Measurements from ENCODE around the gene OR8B3. TPM values are rescaled to one million over a fixed set of nuclear protein-coding genes. Genes with fewer than 3 reads are reported as not detected.

OR8B3 gene
- total and polyA plus RNA-seq, 3 donors from 2014 or later: 0.53 TPM; not detected in 2

DNA sequence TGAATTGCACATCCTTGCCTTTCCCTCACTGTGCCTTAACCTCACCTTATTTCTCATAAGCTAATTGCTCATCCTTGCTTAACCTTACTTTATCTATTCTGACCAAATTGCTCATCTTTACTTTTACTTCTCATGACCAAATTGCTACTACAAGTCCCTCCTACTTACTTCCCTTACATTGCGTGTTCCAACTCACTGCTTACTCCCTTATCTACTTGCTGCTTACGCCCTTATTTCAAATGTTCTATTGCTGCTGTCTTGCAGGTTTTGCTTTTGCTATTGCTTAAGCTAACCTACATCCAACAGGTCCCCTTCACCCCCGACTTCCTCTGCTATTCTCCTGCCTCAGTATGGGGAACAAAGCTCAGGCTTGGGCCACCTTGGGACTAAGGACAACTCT lies 22.5 kb downstream of the OR8B3 start:
- no peaks in the 10 kb centered on the region for H3K27me3 ChIP-seq
- no peaks in the 10 kb centered on the region for H3K4me1 ChIP-seq
- no peaks in the 10 kb centered on the region for H3K36me3 ChIP-seq (ENCODE audit: low read depth, missing control alignments)
- TF ChIP-seq POLR2A (IDR thresholded peaks at IDR 0.05): no peak
- TF ChIP-seq, protein P1, sequence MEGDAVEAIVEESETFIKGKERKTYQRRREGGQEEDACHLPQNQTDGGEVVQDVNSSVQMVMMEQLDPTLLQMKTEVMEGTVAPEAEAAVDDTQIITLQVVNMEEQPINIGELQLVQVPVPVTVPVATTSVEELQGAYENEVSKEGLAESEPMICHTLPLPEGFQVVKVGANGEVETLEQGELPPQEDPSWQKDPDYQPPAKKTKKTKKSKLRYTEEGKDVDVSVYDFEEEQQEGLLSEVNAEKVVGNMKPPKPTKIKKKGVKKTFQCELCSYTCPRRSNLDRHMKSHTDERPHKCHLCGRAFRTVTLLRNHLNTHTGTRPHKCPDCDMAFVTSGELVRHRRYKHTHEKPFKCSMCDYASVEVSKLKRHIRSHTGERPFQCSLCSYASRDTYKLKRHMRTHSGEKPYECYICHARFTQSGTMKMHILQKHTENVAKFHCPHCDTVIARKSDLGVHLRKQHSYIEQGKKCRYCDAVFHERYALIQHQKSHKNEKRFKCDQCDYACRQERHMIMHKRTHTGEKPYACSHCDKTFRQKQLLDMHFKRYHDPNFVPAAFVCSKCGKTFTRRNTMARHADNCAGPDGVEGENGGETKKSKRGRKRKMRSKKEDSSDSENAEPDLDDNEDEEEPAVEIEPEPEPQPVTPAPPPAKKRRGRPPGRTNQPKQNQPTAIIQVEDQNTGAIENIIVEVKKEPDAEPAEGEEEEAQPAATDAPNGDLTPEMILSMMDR (IDR thresholded peaks at IDR 0.05): no peak
- WGBS, 2 donors: 53 to 62% methylated on average over 3 of the region's 3 CpGs
- H3K4me3 ChIP-seq: no peak overlapping the region
- intact Hi-C loops (cut with DNase I; ENCODE audit: low total_unique reads): no loop called here
- no peak overlapping the region for H3K27ac ChIP-seq
- no peak for DNase-seq
- H3K9me3 ChIP-seq: no peaks in the 10 kb centered on the region

DNA sequence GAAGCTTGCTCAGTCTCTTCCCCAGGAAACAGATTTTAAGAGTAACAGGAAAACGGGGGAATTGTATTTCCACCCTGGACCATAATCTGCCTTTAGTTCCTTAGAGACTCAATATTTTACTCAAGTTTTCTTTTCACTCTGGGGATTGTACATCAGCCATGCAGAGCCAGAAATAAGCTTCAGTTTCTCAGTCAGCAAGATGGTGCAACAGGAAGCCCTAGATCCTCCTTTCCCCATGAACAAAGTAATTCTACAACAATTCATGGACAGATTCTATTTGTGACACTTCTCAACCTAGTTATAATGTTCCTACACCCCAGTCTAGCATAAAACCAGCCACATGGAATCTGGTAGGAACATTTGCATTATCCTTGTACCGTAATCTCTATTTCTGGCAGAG lies 39.3 kb downstream of the OR8B3 start:
- TF ChIP-seq, protein P1 (IDR thresholded peaks at IDR 0.05): no peak
- TF ChIP-seq POLR2A (IDR thresholded peaks at IDR 0.05): no peak
- H3K9me3 ChIP-seq: no peaks in the 10 kb centered on the region
- H3K36me3 ChIP-seq (ENCODE audit: low read depth, missing control alignments): no peaks in the 10 kb centered on the region
- no peaks in the 10 kb centered on the region for H3K27me3 ChIP-seq
- no peak overlapping the region for H3K4me3 ChIP-seq
- H3K27ac ChIP-seq: no peak overlapping the region
- intact Hi-C loops (cut with DNase I; ENCODE audit: low total_unique reads): no loop called here
- DNase-seq: no peak
- 45 to 62% methylated on average over 2 of the region's 2 CpGs for WGBS, 2 donors
- H3K4me1 ChIP-seq: no peaks in the 10 kb centered on the region

DNA sequence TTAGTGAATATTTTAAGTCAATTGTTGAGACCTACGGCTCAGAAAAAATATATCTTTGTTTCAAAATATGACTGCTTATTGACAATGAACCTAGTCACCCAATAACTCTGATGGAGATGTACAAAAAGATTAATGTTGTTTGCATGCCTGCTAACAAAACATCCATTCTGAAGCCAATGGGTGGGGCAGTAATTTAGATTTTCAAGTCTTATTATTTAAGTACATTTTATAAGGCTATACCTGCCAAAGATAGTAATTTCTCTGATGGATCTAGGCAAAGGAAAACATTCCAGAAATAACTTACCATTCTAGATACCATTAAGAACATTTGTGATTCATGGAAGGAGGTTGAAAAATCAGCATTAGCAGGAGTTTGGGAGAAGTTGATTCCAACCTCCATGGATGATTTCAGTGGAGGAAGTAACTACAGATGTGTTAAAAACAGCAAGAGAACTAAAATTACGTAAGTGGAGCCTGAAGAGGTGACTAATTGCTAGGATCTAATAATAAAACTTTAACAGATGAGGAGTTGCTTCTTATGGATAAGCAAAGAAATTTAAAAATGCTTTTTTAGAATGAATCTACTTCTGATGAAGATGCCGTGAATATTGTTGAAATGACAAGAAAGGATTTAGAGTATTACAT lies 52.4 kb downstream of the OR8B3 start:
- no peak for DNase-seq
- TF ChIP-seq POLR2A (IDR thresholded peaks at IDR 0.05): no peak
- TF ChIP-seq, protein P1 (IDR thresholded peaks at IDR 0.05): no peak
- H3K27me3 ChIP-seq: no peaks in the 10 kb centered on the region
- H3K9me3 ChIP-seq: no peaks in the 10 kb centered on the region
- no peak overlapping the region for H3K4me3 ChIP-seq
- H3K4me1 ChIP-seq: no peaks in the 10 kb centered on the region
- intact Hi-C loops (cut with DNase I; ENCODE audit: low total_unique reads): no loop called here
- WGBS, 2 donors: 42 to 74% methylated on average over 3 of the region's 3 CpGs
- H3K36me3 ChIP-seq (ENCODE audit: low read depth, missing control alignments): no peaks in the 10 kb centered on the region
- H3K27ac ChIP-seq: no peak overlapping the region

Other genes with a start within 250 kb of the OR8B3 start
- gene OR10D3, start 215.7 kb downstream of the OR8B3 start, total RNA-seq: 1 to 10 TPM; 1.5 to 1.6 TPM
- gene OR10D3, start 215.7 kb downstream of the OR8B3 start, polyA plus RNA-seq (ENCODE audit: insufficient read depth, low read depth, low replicate concordance): not detected
- 1 to 10 TPM; 1.2 to 2.6 TPM for gene OR8G1, start 157.9 kb downstream of the OR8B3 start, total RNA-seq
- 0.29 TPM for gene OR8G1, start 157.9 kb downstream of the OR8B3 start, polyA plus RNA-seq (ENCODE audit: insufficient read depth, low read depth, low replicate concordance)
- gene OR8G5, start 142.6 kb downstream of the OR8B3 start, total RNA-seq: 1 to 10 TPM; 2.5 to 4.5 TPM
- 5.7 TPM for gene OR8G5, start 142.6 kb downstream of the OR8B3 start, polyA plus RNA-seq (ENCODE audit: insufficient read depth, low read depth, low replicate concordance)
- gene OR8D1, start 85.1 kb downstream of the OR8B3 start, total RNA-seq: not detected
- gene OR8D1, start 85.1 kb downstream of the OR8B3 start, polyA plus RNA-seq (ENCODE audit: insufficient read depth, low read depth, low replicate concordance): not detected
- not detected for gene OR8D2, start 78.8 kb downstream of the OR8B3 start, total RNA-seq
- not detected for gene OR8D2, start 78.8 kb downstream of the OR8B3 start, polyA plus RNA-seq (ENCODE audit: insufficient read depth, low read depth, low replicate concordance)
- not detected for gene OR8B2, start 14.5 kb downstream of the OR8B3 start, total RNA-seq
- 1.0 TPM for gene OR8B2, start 14.5 kb downstream of the OR8B3 start, polyA plus RNA-seq (ENCODE audit: insufficient read depth, low read depth, low replicate concordance)
- gene OR8B4, start 25.8 kb upstream of the OR8B3 start, total RNA-seq: not detected
- gene OR8B4, start 25.8 kb upstream of the OR8B3 start, polyA plus RNA-seq (ENCODE audit: insufficient read depth, low read depth, low replicate concordance): not detected
- not detected for gene OR8B8, start 46.7 kb upstream of the OR8B3 start, total RNA-seq
- not detected for gene OR8B8, start 46.7 kb upstream of the OR8B3 start, polyA plus RNA-seq (ENCODE audit: insufficient read depth, low read depth, low replicate concordance)
- not detected for gene OR8B12, start 144.6 kb upstream of the OR8B3 start, total RNA-seq
- gene OR8B12, start 144.6 kb upstream of the OR8B3 start, polyA plus RNA-seq (ENCODE audit: insufficient read depth, low read depth, low replicate concordance): not detected
- under 1 TPM; 0.31 to 0.50 TPM for gene OR8A1, start 171.0 kb upstream of the OR8B3 start, total RNA-seq
- 0.29 TPM for gene OR8A1, start 171.0 kb upstream of the OR8B3 start, polyA plus RNA-seq (ENCODE audit: insufficient read depth, low read depth, low replicate concordance)
- gene PANX3, start 212.4 kb upstream of the OR8B3 start, total RNA-seq: under 1 TPM in 1 of 2 donors, not detected in 1; 0.43 TPM
- gene PANX3, start 212.4 kb upstream of the OR8B3 start, polyA plus RNA-seq (ENCODE audit: insufficient read depth, low read depth, low replicate concordance): 0.18 TPM
- gene TBRG1, start 223.8 kb upstream of the OR8B3 start, total RNA-seq: 10 to 100 TPM; 25.2 to 35.7 TPM
- 38.8 TPM for gene TBRG1, start 223.8 kb upstream of the OR8B3 start, polyA plus RNA-seq (ENCODE audit: insufficient read depth, low read depth, low replicate concordance)